OCI-LY3 (cell line): Measurements from ENCODE around the gene CLDN11.

Experiments used
- CTCF ChIP-seq: fragments of 200-600, 300-600 bp; sonication (generic); IDR thresholded peaks from 2 replicates; pipeline ENCODE4 v1.5.1; 2014; ENCODE audit warnings: antibody characterized with exemption, low read length, low read depth
- EZH2phosphoT487 ChIP-seq: fragments of 200-600 bp; shearing (Covaris generic); IDR thresholded peaks from 2 replicates; pipeline ENCODE4 v1.6.1; 2018; ENCODE audit warnings: antibody characterized with exemption, mixed run types, low read depth

DNA sequence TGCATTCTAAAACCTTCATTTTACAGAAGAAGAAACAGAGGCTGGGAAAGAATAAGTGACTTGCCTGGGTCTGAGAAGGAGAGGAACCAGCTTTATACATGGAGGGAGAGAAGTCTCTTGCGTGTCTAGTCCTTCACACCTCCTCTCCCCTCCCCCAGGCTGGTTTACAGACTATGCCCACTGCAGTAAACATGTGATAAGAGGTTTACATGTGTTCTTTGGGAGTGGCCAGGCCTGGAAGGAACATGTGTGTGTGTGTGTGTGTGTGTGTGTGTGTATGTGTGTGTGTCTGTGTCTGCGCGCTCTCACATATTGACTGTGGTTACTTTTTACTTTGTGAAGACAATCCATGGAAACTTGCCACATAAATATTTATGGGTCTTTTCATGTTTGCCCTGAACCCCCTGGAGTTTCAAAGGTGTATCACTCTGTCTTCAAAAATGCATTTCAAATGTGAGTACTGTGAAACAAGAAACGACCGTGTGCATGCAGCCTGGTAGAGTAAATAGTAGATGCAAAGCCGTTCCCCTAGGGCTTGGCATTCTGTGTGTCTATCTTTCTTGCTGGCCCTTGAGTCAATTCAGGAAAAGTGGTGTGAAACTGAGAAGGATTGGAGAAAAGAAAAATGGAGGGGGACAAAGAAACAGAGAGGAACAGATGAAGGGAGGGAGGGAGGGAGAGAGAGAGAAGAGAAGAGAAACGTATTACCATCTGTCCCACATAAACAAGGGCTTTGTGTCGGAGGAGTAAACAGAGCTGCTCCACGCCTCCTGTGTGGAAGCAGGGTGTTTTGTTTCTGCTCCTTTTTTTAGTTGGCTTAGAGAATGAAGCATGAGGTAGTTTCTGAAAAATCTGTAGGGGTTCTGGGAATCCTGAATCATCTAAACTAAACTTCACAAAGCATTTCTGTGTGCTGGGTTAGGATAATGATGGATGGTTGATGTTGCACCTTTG lies 51.7 kb downstream of the CLDN11 start:
- TF ChIP-seq CTCF, result no peak
- TF ChIP-seq EZH2phosphoT487, result no peak
